Measurements from ENCODE around the gene FBLN5.
"Not testable (repeated sequence)": the region's sequence is repeated elsewhere in the genome, so short reads cannot be mapped to it uniquely, and the experiment has no call there.

FBLN5 gene

DNA sequence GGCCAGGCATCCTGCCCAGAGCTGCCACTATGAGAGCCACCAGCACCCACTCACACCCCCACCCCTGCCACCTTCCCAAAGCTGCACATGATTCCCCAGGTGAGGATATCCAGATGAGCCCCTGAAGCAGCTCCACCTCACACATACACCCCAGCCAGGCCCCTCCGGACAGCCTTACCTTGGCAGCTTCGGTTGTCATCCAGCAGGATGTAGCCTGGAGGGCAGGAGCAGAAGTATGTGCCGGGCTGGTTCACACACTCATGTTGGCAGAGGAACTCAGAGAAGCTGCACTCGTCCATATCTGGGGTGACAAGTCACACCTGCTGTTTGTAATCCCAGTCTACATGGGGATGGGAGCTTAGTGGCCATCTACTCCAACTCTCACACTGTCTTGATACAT, 64.7 kb downstream of the FBLN5 start:
- DNase-seq: no peak

DNA sequence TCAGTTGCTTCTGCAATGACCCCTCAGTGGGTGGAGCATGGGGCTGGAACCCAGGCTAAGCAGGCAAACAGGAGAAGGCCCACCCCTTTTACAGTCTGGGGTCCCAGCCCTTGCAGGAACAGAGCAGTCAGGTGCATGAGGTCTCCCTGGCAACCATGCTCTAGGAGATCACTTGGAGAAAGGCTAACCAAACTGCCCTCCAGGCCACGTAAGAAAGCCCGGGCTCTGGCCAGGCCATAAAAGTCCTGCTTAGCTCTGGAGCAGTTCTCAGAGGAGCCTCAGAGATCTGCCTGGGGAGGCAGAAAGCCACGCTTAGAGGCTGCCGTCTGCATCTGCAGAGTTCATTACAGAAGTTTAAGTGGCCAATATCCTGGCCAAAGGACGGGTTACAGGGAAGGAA, 65.1 kb downstream of the FBLN5 start:
- DNase-seq: no peak

DNA sequence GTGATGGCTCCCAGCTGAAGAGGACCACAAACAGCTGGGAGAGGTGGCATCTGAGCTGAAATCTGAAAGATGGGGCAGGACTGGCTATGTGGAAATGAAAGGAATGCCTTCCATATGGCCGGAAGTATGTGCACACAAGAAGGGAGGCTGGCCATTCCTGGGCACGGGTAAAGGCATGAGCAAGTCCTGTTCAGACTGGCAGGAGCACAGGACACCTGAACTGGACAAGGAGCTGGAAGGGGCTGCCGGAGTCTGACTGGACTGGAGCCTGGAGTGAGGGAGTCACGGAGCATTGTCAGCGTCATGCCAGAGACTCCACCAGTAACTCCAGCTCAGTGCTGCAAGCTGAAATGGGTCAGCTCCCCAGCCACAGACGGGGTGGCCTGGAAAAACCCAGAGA, 68.3 kb downstream of the FBLN5 start:
- no peak for DNase-seq

DNA sequence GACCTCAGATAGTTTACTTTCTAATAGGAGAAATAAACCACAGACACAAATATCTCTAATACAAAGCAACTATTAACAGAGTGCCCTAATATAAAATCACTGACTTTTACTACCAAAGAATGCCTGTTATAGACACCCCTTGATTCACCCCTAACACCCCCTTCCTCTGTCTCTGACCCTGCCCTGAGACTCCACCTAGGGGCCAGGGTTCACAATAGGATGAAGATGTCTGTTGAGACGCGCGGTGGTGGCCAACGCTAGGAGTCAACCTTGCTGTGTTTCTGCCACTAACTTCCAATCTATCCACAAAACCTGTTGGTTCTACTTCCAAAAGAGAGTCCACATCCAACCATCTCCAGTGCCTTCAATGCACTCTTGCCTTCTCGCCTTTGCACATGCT, 69.2 kb downstream of the FBLN5 start:
- no peak for DNase-seq

DNA sequence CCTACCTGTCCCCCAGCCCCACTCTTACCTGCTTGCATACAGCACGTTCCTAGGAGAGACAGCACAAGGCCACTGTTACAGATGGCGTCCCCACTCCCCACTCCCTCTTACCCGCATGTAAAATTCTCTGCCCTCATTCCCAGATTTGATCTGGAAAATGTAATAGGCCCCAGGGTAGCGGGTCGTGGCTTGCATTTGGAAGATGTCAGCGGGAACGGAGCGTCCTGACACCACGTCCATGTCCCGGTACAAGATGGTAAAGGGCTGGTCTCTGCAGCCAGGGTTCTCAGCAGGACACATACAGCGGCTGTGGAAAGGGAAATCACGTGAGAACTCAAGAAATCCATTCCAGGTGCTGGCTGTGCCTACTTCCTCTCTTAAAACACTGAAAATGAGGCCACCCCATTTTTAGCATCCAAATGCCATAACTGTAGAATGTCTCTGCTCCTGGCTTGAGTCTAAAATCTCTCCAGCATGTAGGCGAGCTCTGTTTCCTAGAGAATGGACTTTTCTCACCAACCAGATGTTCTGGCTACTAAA, 70.0 kb downstream of the FBLN5 start:
- no peak for DNase-seq

DNA sequence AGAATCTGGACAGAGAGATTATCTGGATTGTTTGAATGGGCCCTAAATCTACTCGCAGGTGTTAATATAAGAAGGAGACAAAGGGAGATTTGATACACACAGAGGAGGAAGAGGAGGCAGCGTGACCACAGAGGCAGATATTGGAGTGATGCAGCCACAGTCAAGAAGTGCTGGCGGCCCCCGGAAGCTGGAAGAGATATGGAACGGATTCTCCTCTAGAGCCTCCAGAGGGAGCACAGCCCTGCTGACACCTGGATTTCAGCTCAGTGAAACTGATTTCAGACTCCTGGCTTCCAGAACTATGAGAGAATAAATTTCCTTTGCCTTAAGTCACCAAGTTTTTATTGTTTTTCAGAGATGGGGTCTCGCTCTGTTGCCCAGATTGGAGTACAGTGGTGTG, 71.0 kb downstream of the FBLN5 start:
- DNase-seq: no peak

DNA sequence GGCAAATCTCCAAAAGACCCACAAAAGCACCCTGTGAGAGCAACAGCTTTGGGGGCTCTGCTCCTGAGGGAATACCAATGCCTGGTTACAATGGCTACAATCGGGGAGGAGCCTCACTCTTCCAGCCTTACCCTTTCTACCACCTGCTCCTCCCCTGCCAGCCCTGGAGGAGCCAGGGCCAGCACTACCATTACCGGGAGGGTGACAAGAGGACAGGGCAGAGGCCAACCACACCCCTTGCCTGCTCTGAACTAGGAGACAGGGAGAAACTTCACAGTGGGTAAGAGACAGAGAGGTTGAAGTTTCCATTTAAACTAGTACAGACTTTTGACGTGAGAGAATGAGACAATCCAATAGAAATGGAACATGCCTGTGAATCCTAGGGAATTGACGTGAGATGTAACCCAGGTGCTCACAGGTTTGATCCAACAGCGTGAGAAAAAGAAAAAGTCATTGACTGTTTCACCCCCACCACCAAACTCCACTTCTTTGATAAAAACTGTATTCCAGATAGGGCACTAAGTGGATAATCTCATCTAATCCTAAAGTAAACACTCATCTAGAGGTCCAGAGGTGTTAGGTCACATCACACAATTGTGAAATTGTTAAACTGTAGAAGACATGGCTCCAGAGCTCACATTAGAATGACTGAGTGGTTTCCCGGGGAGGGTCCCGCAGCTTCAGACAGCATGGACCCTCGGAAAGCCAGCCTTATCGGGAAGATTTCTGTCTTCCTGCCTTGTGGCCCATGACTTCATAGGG, 71.8 kb downstream of the FBLN5 start:
- no peak for DNase-seq

DNA sequence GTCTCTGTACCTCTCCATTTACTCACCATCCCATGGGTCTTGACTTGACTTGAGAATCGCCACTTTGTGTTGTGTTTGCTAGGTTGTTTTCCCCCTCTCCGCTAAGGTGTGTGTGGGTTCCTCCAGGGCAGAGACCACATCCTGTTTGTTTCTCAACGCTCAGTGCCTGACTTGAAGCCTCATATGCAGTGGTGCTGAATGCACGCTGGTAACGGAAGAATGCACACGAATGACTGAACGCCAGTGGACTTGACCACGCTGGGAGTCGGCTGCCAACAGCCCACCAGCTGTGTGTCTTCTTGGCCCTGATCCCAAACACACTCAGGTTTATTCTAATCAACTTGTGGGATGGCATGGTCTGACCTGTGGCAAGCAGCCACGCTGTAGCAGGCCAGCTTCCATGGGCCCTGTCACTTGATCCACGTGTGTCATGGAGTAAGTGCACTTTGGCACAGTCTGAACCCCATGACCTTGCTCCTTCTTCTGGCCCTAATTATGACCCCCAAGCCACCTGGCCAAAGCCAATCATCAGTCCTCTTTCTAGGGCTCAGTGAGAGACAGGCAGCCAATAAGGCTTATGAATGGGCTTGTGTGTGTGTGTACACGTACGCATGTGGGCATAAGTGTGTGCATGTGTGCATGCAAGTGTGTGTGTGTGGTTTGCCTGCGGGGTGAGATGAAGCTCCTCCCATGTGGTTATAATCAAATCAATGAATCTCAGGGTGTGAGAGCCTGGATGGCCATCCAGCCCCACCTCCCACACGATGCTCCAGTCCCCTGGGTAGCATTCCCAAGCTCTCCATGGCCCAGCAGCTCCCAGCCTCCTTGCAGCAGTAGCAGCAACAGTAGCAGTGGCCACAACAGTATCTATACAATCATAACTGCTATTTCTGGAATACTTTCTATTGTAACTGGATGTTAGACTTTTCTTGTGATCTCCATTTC, 73.8 kb downstream of the FBLN5 start:
- no peak for DNase-seq

DNA sequence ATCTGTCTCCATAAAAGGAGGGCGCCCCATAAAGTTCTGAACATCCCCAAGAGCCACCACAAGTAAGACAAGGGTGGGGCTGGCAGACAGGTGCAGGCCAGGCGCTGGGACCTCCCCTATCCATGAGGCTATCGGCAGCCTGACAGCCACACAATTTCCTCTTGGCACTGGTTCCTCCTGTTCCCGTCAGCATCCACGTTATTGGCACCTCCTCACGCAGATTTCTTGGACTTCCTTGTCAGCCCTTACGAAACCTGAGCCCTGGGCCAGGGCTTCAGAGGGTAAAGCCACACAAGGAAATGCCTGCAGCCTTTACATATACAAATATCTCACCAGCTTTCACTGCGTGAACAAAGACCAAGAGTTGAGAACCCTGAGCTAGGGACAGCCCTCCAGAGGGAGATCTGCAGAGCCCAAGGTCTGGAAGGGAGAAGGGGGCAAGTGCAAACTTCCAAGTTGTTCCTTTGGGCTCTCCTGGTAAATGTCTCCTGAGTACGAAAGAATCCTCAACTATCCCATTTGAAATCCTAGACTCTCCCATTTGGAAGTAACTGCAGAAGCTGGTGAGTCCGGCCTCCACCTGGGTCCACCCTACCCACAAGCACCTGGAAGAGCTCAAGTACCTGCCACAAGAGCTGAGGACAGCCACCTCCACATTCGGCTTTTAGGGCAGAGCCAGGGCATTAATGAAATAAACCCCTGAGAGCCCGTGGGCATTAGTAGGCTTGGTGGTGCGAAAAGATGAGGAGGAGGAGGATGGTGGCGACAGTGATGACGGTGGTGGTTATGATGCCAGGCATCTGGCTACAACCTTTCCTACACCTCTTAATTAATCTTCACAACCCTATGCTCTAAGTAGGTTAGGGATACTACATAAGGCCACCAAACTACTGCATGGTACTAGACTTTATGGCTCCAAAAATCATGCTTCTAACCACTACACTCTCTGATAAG, 74.7 kb downstream of the FBLN5 start:
- DNase-seq: no peak

DNA sequence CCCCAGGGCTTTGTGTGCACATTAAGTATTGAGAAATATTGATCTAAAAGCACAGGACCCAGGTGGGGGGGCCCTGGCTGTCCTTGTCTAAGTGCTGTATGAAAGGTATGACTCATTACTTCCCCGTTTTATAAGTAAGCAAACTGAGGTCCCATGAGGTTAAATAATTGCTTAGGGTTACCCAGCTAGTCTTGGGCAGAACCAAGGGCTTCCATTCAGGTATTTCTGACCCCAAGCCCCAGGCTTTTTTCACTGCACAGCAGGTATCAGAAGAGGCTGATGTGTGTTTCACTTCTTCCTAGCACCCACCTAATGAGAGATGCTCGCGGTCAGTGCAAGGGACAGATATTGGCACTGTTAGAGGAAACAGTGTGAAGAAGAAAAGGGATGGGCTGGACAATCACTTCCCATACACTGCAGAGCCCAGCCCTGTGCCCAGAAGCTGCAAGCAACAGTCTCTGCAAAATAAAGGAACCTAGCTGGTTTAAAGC, 75.4 kb downstream of the FBLN5 start:
- DNase-seq: no peak

DNA sequence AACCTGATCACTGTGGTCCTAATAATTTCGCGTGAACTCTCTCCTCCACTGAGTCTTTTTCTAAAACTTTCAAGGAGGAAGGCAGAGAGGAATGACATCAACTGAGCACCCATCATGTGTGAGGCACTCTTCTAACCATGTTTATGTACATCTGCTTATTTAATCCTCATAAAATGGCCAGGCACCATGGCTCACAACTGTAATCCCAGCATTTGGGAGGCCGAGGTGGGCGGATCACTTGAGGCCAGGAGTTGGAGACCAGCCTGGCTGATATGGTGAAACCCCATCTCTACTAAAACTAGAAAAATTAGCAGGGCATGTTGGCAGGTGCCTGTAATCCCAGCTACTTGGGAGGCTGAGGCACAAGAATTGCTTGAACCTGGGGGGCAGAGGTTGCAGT, 76.1 kb downstream of the FBLN5 start:
- DNase-seq: not testable (repeated sequence)

DNA sequence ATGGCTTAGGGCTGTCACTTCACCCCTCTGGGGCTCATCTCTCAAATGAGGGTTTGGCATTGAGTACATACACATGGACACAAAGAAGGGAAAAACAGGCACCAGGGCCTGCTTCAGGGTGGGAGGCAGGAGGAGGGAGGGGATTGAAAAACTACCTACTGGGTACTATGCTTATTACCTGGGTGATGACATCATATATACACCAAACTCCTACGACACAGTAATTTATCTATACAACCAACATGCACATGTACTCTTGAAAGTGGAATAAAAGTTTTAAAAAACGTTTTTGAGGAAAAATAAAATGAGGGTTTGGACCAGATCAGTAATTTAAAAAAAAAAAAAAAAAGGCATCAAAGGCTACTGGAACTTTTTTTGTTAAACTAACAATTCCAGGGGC, 76.6 kb downstream of the FBLN5 start:
- no peak for DNase-seq

DNA sequence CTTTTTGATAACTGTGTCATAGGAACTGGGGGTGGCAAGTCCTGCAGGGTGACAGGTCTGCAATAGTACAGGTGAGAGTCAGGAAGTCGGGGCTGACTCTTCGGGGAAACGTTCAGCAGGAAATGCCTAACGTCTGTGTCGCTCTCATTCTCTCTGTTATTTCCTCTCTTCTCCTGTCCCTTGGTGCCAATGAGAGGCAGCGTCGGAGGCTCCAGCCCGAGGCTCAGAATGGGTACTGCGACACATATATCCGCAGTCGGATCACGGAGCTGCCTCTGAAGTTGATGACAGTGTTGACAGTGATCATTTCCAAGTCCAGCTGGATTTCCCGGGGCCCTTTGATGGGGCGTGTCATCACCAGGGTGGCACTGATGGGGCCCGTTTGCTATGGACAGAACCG, 77.5 kb downstream of the FBLN5 start:
- no peak for DNase-seq

DNA sequence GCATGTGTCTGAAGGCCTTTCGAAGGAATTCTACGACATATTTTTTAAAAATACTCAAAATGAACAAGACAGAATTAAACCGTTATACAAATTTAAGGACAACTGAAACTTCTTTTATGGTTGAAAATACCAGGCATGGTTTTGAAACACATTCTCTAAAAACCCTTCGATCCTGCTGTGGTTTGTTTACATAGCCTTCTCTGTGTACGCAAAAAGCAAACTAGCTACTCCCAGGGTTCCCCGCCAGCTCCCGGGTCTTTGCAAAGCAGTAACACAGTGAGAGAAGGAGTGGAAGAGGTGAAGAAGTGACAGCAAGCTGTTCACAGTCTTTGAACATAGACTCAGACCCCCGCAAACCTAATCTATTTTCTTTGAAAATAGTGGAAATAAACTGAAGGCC, 77.9 kb downstream of the FBLN5 start:
- DNase-seq: no peak

DNA sequence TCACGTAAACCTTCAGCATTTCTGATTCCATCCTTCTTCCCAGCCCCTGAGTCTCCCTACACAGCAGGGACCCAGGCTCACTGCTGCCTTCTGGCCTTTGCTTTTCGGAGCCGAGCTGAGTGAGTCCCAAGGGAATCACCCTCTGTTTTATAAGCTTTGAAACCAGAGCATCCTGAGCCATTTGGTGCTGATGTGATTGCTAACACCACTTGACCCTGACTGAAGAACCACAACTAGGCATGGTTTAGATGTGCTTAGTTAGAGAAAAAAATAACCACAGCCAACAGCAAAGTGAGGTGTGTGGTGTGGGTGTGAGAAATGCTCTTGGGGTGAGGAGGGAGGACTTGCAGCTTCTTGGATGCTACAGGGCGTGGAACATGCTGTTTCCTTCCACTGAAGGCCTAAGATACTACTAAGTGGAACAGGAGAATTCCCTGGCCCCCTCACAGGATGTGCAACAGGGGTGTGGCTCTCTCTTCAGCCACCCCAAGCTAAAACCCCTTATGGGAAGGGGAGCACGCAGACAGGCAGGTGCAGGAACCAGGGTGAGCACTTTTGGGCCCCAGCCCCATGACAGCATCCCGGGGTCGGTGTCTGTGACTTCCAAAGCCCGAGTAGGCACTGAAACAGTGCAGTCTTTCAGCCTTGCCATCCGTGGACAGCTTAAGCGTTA, 80.0 kb downstream of the FBLN5 start, which contains the start of gene TC2N:
TSS of gene TC2N (minus strand) at position 221 of the 673 bp plus-strand sequence. CDS start 53,767 bp downstream, outside the sequence.
- DNase-seq: no peak

DNA sequence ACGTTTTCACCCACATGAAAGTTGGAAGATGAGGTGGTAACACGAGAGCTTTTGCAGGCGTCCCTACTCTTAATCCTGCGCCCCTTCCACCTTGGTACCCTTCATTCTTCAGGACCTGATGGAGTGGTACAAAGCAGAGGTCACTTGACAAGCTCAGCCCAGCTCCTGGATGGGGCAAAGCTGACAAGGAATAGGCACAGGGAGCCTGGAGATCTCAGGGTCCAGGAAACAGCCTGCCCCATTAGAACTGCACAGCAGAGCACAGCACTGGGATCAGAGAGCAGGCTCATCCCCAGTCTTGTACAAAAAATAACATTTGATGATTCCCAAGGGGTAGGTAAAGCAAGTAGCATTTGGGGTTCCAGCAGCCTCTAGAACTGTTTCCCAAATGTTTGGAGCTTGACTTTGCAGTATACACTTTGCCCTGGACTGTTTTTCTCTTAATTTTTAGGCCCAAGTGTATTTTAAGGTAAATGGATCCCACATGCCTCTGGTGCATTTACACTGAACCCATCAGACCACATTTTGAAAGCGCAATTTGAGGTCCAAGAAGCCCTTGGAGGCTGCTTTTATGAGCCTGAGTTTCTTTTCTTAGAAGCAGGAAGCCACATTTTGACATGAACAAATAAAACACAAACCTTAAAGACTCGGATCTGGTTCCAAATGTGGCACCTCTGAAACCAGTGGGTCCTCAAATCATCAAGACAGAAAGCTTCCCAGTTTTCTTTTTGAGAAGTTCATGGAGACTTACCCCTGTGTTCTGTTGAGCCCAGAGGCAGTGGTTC, 80.8 kb downstream of the FBLN5 start:
- no peak for DNase-seq

DNA sequence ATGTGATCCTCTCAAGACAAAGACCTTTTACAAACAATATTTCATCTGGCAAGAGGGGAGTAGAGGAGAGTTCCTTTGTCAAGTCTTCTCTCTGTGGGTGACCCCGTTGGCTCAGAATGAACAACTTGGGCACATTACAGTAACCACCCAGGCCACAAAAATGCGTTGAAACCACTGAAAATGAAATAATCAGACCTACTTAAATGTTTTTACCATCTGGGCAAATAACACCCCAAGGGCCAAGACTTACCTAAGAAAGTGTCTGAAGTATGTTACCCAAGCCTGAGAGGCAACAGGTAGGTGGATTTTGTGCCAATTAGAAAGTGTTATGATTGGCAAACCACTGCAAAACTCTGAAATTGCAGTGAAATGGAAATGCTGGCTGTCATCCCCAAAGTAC, 81.4 kb downstream of the FBLN5 start:
- DNase-seq: no peak

DNA sequence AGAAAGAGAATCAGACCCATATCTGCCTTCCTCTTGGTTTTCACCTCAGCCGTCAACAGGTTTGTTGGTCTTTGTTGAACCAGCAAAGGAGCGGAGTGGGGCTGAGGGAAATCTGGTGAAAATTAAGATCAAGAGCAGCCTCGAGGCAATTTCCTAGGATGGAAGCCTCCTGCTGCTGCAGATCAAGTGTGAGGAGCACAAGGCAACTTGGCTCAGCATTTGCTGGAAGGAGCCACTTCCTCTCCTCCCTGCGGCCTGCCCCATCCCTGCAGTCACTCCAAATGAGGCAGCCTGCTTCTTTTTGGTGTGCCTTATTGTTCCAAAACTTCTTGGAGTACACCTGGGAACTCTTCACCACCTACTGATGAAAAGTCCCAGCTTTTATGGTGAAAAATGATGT, 85.1 kb downstream of the FBLN5 start:
- no peak for DNase-seq

DNA sequence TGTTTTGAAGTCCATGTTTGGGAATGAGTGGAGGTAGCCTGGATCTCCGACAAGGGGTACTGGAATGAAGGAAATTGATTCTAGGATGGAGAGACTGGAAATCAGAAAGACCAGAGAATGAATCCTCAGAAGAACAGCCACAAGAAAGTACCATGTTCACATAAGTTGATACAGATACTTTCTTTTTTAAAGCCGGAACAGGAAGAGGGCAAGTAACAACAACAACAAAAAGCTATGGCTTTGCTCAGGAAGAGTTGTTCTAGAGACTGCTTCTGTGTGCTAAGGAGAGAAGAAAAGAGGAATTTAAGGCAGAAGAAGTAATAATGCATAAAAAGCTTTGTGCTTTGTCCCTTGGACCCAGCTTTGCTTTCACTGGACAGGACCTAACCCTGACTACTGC, 86.4 kb downstream of the FBLN5 start:
- DNase-seq: no peak

DNA sequence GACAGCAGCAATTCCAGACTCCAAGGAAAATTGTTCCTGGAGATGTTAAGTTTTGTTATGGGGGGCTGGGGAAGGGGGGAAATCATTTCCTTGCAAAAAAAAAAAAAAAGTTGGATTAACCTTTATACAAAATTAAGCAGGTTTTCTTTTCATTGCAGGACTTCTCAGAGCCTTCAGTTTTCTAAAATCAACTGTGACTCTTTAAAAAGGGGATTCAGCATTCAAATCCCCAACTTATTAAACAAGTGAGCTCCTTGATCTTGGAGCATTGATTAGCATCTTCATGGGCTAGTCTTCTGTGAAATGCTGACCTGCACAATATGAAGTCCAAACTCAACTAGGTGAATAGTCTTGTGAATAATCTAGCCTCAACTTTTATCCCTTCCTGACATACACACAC, 87.3 kb downstream of the FBLN5 start:
- DNase-seq: no peak

Data from retina (tissue), 1 donor.